Measurements from ENCODE around the gene TSPAN15.
"Not testable (repeated sequence)": the region's sequence is repeated elsewhere in the genome, so short reads cannot be mapped to it uniquely, and the experiment has no call there.

TSPAN15 gene

GRCh38 chr10:69467928-69468750 is 16.9 kb downstream of the TSPAN15 start:
- no peak for DNase-seq

- DNase-seq, result no peak
Measured at GRCh38 chr10:69468751-69469089, 17.5 kb downstream of the TSPAN15 start.

DNA sequence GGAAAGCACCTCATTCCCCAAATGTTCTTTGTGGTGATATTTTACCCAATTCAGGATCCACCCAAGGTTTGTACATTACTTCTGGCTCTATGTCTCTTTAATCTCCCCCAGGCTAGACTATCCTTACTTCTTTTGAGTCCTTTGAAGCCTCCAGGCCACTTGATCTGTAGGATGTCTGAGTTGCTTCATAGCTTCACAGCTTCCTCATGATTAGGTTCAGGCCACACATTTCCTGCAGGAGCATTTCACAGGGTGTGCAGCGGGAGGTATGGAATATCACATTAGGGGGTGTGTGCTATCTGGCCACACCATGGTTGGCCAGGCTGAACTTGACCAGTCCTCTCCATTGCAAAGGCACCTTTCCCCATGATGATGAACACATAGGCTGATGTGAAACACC is 18.7 kb downstream of the TSPAN15 start:
- no peak for DNase-seq

- DNase-seq, result no peak
Measured at GRCh38 chr10:69470463-69471384, 19.5 kb downstream of the TSPAN15 start.

GRCh38 chr10:69472142-69472541 is 20.9 kb downstream of the TSPAN15 start:
- no peak for DNase-seq

DNA sequence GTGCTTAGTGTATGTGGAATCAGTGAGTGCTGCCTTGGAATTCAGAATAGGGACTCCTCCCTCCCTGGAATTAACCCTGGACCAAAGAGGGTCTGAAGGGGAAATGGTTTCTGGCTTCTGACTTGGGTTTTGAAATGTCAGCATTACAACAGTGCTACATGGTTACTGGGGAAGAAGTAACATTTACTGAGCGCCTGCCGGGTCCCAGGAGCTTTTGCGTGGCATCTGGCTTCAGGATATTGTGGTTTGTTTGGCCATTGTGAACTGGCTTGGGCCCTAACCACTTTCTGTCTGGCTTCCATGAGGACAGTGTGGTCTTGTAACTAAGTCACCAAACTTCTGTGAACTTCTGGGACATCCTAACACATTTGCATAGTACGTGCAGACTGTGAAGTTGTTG is 21.3 kb downstream of the TSPAN15 start:
- DNase-seq, result no peak

DNA sequence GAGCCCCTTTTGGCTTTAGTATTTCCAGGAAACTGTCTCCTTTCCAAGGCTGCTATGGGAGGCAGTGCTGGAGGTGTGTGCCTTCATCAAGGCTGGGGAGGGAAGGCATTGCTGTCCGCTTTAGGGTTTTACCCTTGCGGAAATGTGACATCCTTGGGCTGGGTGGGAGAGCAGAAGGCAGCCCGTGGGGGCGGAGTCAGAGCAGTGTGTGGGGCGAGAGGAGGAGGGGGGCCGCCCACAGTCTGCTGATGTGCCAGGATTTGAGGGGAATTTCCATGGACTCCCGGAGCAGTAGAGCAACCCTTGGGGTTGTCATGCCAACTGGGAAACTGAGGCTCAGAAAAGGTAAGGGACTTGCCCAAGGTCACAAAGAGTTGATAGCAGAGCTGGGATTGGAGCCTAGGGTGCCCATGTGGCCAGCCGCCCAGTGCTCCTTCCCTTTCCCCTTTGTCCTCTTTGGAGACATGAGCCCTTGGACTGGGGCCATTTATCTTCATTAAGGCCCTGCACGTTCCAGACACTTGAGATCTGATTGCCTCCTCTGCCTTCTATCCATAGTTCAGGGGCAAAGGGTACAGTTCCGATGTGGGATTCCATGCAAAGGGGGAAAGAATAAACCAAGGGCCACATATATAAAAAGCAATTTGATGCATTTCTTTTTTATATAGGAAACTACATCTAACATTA is 22.2 kb downstream of the TSPAN15 start:
- no peak for DNase-seq

GRCh38 chr10:69474742-69475432 is 23.6 kb downstream of the TSPAN15 start:
- DNase-seq, result no peak

GRCh38 chr10:69475433-69475830 is 24.2 kb downstream of the TSPAN15 start:
- no peak for DNase-seq

- no peak for DNase-seq
Measured at GRCh38 chr10:69477968-69478597, 26.8 kb downstream of the TSPAN15 start.

DNA sequence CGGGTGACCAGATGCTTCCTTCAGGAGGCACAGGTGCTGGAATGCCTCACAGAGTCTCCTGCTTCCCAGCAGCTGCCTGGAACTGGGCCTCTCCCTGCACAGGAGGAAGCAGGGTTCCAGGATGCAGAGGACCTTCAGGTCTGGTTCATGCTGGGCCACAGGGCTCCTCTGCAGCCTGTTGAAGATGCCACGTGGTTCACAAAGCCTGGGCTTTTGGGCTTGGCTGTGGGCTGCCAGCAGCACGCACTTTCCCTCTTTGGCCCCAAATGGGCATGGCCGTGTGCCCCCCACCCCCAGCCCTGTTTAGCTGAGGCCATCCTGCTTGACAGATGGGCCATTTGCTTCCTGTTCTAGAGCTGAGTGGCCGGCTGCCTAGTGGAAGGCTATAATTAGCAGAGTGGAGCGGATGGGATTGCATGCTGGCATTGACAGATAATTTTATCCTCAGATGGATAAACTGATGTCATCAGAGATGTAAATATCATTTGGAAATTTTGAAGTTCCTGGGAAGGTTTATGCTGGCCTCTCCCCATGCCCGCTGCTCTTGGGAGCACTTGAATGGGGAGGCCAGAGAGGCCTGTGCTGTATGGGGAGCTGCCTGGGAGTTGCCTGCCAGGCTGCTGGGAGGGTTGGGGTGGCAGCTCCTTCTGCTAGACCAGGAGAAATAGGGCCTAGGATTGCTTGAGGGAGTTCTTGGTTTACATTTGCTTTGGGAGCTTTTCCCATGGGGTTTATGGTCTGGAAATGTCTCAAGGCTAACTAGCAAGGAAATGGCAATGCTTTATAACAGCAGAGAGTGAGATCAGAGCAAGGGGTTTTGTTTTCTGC is 28.2 kb downstream of the TSPAN15 start:
- no peak for DNase-seq

DNA sequence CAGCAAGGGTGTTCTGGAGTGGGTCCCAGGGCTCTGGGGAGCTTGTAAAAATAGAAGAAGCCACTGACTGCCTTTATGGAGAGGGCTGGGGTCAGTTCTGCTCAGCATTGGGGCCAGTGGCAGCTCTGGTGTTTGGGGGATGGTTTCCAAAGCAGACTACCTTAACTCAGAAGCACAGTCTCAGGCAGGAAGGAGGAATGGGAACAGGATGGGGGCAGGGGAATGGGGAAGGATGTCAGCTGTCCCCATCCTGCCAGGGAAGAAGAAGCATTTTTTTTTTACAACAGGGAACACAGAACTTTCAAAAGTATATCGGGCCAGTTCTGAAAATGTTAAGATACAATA is 28.8 kb downstream of the TSPAN15 start:
- DNase-seq, result no peak

- no peak for DNase-seq
Measured at GRCh38 chr10:69481305-69481704, 30.0 kb downstream of the TSPAN15 start.

- DNase-seq, result no peak
Measured at GRCh38 chr10:69481811-69482524, 30.7 kb downstream of the TSPAN15 start.

DNA sequence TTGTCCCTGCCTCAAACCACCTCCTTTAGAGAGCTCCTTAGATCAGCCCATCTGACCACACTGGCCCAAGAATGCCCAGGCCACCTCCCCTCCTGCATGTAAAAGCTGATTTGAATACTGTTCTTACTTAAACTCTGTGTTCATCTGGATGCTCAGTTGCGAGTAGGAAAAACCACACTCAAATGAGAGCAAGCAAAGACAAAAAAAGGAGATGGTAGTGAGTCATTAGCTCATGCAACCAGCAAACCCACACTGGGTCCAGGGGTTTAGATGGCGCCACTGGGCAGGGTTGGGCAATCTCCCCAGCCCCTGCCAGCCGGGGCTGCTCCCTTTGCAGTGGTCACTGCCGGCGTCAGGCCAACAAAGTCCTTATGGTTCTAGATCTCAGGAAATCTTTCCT is 32.7 kb downstream of the TSPAN15 start:
- no peak for DNase-seq

DNA sequence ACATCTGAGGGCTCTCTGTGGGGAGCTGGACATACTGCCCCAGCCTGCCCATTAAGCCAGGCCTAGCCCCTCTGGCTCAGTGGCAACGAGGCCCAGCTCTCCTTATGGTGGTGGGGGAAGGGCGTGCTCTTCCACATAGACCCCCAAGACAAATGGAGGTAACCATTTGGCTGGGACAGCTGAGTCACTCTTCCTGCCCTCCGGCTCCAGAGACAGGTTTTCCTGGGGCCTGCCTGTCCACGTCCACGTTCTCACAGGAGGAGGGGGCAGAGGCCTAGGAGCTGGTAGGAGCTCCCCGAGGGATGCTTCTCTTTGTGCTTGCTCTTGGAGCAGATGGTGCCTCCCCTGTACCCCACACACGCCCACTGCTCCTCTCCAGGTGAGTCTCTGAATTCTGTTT is 33.5 kb downstream of the TSPAN15 start:
- DNase-seq, result no peak

GRCh38 chr10:69486922-69487730 is 35.9 kb downstream of the TSPAN15 start:
- no peak for DNase-seq

- DNase-seq, result not testable (repeated sequence)
Measured at GRCh38 chr10:69488149-69488844, 37.0 kb downstream of the TSPAN15 start.

DNA sequence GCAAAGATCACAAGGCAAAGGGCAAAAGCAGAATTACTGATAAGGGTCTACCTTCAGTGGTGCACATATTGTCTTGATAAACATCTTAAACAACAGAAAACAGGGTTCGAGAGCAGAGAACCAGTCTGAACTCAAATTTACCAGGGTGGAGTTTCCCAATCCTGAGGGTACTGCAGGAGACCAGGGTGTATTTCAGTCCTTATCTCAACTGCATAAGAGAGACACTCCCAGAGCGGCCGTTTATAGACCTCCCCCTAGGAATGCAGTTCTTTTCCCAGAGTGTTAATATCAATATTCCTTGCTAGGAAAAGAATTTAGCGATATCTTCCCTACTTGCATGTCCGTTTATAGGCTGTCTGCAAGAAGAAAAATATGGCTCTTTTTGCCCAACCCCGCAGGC is 37.6 kb downstream of the TSPAN15 start:
- not testable (repeated sequence) for DNase-seq
